CD1c-positive myeloid dendritic cell (primary cell): ENCODE measurements around the gene PIGW.

Experiments
- DNase-seq: peaks from one replicate; pipeline ENCODE4 v3.0.0-alpha.2; 2016; ENCODE audit errors: extremely low spot score

The PIGW gene, protein sequence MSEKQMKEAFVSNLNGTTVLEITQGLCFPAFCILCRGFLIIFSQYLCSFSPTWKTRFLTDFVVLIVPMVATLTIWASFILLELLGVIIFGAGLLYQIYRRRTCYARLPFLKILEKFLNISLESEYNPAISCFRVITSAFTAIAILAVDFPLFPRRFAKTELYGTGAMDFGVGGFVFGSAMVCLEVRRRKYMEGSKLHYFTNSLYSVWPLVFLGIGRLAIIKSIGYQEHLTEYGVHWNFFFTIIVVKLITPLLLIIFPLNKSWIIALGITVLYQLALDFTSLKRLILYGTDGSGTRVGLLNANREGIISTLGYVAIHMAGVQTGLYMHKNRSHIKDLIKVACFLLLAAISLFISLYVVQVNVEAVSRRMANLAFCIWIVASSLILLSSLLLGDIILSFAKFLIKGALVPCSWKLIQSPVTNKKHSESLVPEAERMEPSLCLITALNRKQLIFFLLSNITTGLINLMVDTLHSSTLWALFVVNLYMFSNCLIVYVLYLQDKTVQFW

DNA sequence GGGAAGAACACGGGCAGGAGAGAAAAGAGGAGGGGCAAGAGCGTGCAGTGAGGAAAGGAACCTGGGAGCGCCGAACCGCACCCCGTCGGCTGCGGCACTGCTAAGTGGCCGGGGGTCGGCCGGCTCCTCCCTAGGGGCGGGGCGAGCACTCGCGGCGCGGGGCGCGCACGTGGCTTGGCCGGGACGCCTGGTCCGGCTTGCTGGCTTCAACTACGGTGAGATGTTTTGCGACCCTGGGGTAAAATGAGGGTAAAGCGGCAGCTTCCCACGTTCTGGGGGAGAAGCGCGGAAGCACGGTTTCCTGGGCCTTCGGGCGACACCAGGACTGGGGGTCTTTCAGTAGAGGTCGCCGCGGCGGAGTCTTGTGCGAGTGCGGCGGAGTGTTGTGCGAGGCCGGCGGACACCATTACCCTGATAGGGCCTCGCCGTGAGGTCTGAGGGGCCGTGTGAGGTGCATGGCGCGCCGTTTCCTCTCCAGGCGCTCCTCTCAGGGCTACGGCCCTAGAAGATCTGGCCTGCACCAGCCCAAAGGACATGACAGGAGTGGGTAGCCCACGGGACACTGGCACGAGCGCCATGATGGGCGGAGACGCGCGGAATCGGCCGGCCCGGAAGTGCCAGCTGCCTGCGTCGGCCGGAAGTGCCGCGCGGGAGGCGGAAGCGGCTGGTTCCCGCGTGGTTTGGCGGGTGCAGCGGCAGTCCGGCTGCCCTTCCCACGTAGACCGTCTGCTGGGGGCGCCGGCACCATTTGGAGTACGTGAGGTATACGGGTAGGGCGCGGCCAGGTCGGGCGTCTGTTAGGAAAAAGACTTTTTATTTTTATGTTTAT is at the start of gene PIGW, which contains the start of gene MYO19:
TSS of gene PIGW (plus strand) at position 148 of the 829 bp plus-strand sequence. CDS start 2,115 bp downstream, outside the sequence.
TSS of gene MYO19 (minus strand) at position 29 of the 829 bp plus-strand sequence. CDS start 2,330 bp downstream, outside the sequence.
- DNase-seq: peak; percentile 96

DNA sequence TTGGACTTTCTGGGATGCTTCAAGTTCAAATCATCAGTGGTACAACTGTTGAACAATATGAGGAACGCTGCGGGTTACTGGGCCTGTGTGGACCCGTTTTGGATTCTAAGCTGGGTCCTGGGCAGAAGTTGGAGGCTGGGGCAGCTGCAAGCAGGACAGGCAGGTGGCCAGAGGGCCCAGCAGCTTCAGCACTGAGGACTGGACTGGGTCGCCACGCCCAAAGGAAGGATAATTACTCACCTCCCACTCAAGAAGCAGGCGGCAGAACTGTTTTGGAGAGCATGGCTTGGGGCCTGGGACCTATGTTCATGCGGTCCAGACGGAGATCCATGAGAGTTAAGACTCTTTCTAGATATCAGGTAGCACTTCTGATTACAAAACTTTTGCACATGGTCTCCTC is 49.8 kb upstream of the PIGW start:
- no peak for DNase-seq

DNA sequence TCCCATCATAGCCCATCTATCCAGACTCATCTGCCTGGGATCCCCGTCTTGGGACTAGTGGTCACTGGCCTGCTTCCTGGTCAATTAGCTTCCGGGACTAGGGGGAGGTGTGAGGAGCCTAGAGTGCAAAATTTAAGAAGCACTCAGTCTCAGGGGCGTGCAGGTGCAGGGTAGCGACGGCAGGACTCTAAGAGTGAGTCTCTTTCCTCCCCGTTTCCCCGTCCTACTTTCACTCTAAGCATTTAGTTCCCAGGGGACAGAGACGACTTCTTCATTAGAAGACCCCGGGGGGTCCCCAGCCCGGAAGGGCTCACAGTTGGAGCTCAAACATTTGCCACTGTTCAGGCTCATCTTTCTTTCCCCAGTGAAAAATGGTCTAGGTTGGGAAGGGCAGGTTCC is 49.0 kb upstream of the PIGW start:
- DNase-seq: no peak

DNA sequence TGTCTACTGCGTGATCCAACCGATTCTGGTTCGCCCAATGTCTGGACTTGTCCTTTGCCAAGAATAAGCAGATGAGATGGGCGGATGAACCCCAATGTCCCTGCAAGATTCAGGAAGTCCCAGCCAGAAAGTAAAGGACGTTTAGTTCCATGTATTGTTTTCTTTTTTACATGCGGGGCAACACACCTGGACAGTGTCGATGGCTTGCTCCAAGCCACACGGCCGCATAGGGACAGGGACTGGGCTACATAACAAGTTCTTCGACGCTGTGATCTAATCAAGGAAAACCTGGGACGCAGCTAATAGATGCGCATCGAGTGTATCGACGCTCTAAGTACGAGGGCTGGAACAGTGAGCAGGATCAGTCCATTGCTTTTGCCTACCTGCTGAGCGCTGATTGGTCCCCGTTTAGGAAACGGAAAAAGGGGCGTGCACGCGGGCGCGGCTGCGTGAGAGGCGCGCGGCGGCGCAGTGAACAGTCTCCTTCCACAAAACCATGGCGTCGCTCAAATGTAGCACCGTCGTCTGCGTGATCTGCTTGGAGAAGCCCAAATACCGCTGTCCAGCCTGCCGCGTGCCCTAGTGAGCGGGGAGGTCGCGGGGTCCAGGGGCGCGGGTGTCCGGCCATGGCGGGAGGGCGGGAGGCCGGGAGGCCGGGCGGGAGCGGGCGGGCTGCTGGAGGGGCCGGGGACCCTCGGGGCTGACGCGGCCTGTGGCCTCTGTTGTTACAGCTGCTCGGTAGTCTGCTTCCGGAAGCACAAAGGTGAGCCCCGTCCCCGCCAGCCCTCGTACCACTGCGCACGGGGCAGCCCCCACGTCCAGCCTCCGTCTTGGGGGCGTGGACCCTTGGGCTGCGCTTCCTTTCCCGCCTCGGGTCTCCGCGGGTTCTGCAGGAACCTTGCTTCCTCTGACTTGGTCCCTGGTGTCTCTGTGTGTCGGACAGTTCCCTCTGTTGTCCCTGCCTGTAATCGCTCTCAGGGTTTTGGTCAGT is 48.3 kb upstream of the PIGW start, which contains the start of gene ZNHIT3:
TSS of gene ZNHIT3 (plus strand) at position 478 of the 991 bp plus-strand sequence. CDS start at position 497, 19 bp downstream.
- peak; percentile 96 for DNase-seq

DNA sequence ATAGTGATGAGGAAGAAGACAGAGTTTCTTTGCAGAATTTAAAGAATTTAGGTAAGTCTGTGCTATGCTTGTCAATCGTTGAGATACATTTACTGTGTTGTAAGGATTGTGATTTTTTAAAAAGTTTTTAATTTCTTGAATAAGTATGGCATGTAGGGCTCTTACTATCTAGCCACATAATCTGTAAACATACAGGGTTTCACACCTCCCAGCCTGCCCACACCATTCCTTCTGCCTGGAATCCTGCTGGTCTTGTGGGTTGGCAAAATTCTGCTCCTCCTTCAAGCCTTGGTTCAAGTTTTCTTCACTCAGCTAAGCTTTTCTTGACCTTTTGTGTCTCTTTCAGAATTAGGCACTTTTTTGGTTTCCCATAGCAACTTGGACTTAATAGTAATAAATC is 40.8 kb upstream of the PIGW start:
- DNase-seq: no peak

DNA sequence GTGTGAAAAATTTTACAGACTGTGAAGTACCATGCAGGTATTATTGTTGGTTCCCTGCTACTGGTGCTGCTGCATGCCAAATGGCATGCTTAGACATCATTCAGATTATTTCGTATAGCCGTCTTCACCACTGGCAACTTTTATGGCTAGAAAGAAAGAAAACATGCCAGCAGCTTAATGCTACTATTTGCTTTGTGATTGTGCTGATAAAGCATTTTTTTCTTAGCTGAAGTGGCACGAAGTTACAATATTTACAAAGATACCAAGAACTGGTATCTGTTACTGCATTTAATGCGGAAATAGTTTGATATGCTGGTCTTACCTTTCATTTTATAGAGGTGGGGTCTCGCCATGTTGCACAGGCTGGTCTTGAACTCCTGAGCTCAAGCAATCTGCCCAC is 40.1 kb upstream of the PIGW start:
- DNase-seq: no peak

DNA sequence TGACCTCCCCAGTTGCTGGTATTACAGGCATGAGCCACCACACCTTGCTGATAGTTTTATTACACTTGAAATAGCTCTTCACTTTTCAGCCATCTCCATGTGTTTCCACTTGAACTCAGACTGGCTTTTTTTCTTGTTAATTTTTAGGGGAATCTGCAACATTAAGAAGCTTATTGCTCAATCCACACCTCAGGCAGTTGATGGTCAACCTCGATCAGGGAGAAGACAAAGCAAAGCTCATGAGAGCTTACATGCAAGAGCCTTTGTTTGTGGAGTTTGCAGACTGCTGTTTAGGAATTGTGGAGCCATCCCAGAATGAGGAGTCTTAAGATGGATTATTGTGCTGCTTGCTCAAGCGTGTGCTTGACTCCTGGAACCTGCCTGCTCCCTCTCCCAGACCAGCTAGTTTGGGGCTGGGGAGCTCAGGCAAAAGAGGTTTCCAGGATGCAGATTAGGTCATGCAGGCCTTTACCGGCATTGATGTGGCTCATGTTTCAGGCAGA is 39.7 kb upstream of the PIGW start:
- no peak for DNase-seq

DNA sequence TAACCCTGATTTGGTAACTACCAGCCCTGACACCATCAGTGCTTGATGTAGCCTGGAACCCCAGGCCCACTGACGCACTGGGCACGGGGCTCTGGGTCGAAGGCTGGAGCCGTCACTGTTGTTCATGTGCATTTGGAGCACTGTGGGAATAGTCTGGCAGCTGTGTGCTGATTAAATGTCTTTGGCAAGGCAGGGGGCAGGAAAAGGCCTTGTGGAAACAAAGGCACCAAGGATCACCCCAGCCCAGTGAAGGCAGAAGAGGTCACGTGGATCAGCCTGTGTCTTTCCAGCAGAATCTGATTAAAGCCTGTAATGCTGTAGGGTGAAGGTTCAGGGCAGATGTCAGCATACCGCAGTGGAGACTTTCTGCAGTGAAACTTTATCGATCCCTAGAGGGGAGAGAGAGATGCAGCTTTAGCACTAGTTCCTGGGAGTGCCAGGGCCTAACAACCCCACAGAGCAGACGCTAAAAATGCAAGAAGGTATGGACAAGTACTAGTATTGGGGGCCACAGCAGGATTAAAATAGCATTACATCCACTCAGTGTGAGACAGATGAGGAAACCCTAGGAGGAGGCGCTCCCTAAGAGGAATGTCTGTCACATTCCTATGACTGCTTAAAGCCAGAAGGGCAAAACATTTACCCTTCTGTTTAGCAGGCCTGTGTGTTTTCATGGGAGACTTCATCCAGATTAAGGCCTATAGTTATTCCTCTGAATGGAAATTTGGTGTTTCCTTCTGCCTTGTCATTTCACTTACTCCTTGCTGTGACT is 38.6 kb upstream of the PIGW start:
- DNase-seq: no peak

DNA sequence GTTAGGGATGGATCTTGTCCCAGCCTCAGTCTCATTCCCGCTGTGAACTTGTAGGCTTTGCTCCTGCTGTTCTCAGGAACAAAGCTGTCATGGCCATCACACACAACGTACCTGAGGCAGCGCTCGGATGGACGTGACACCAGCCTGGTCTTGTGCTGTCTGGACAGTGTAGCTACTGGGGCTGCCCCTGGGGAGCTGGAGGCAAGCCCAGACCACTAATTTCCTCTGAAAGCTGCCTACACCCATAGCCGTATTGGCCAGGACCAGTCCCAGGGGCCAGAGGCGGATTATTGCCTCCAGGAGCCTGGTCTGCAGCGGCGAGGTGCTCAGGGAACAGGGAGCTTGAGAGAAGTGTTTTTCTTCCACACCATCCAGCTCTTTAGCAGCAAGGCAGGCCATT is 36.6 kb upstream of the PIGW start:
- no peak for DNase-seq

DNA sequence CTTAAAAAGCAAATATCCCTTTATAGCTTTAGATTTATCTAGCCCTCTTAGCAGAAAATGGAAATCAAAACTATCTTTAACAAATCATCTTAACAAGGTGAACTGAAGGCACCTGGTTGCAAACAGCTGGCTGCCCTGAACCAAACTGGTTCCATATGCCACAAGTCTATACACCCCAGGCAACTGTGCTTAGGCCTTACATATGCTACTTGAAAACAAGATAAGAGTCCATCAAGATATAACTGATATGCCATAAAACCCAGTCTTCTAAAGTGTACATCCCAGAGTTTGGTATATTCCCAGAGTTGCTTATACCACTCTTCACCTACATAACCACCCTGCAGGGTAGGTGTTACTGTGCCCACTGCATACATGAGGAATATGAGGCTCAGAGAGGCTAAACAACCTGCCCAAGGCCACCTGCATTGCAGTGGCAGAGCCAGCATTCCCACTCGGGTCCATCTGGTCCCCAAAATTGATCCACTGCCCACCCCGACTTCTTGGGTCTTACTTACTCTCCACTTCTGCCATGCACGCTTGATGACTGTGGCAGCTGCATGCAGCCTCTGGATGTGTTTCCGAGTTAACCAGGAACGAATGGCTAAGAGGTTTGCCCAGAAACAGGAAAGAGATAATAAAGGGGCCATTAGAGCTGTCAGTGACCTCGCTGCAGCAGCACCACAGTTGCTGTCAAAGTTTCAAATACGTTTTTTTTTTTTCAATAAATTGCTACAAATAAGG is 36.1 kb upstream of the PIGW start:
- no peak for DNase-seq

DNA sequence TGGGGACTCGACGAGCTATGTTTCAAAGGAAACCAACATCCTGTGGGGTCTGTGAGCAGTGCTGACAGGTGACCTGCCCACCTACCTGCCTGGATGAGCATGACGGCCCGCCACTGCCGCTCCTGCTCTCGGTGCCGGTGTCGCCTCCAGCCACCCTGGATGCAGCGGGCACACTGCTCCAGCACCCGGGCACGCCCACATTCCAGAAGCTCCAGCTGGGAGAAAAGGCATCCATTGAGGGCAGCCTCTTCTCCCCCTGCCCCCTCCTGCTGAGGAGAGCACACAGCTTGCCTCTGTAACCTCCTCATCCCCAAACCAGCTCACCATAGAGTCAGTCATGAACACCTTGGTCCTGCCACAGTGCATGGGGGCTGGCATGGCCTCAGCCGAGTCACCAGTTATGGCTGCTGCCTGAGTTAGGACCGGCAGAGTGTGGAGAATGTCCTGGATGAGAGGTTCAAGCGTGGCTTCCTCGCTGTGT is 34.0 kb upstream of the PIGW start:
- DNase-seq: no peak

DNA sequence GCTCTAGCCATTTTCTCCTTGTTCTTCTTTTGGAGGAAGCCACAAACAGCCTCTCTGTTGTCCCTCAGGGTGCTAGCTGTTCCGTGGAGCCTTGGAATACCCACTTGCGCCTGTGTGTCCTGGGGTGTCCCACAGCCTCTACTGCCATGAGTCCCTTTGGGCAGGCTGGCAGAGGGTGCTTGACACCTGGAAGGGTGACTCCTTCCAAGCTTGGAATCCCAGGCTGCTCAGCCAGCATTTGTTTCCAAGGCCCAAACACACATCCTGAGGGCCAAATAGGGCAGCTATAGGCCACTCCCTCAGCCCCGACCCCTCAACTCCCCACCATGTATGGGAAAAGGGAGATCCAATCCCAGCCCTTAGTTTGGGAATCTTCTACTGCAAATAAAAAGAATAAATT is 33.4 kb upstream of the PIGW start:
- DNase-seq: no peak

DNA sequence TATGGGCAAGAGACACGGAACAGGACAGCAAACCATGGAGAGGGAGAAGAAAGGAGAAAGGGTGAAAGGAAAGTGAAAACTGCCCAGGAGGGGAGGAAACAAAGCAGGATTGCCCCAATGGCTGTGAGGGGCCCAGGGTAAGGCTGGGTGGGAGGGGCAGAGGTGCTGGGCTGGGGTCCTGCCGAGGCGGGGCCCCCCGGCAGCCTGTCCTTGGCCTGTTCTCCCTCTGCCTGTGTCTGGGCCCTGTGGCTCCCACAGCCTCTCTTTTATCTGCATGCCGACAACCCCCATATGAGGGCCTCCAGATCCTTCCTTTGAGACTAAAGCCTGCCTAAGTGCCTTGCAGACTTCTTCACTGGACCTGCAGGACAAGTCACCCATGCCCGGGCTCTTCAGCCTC is 32.8 kb upstream of the PIGW start:
- DNase-seq: no peak

DNA sequence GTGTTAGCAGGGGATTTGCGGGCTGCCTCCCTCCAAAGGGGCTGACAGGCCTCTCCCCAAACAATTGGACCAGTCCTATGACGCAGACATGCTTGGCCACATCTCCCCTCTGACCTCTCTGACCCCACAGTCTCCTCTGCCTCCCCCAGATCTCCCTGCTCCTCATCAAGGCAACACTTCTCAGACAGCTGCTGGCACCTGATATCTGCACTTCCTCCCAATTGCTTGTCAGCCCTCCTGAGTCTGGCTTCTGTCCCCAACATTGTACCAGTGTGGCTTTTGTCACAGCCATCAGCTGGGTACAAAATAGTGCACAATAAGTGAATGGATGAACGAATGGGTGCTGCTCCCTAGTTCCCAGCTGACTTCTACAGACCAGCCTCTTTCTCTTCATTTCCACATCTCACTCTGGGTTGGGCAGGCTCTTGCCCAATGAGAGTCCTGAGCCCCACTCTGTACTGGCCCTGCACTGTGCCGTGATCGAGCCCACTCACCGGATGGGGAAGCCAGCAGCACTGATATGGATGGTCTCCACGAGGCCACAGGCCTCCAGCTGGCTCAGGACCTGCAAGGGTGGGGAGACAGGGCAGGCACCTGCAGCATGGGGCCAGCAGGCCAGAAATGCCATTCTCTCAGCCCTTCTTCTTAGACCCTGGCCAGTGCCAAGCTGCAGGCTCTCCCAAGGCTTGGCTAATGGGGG is 31.2 kb upstream of the PIGW start:
- DNase-seq: no peak

DNA sequence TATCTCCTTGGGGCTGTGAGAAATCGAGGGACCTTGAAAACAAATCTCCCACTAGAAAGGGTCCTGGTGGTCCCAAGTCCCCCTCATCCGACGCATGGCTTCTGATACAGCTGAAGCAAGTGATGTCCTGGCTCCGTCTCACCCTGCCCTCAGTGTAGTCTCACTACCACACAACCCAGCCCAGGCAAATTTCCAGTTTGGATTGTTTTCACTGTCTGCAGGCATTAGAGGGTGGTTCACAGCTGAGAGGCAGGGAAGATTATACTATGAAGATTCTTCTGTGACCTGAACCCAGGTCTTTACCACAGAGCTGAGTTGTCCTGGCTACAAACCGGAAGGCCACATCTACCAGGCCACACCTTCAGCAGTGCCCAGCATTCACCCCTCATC is 30.6 kb upstream of the PIGW start:
- no peak for DNase-seq

DNA sequence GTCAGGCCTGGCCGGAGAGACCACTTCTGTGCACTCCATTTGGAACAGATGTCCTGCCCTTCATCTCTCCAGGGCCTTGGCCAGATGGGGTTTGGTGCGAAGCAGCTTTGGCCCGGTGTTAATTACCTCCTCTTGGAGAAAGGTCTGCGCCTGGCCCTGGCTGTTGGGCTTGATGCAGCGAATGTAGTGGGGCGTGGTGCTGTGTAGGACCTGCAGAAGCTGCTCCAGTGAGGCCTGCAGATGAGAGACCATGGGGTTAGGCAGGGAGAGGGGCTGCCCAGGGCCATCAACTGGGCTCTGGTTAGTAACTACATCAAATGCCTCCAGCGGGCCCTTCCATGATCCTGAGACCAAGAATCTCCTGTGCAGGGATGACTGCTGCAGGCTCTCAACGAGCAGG is 29.6 kb upstream of the PIGW start:
- no peak for DNase-seq

DNA sequence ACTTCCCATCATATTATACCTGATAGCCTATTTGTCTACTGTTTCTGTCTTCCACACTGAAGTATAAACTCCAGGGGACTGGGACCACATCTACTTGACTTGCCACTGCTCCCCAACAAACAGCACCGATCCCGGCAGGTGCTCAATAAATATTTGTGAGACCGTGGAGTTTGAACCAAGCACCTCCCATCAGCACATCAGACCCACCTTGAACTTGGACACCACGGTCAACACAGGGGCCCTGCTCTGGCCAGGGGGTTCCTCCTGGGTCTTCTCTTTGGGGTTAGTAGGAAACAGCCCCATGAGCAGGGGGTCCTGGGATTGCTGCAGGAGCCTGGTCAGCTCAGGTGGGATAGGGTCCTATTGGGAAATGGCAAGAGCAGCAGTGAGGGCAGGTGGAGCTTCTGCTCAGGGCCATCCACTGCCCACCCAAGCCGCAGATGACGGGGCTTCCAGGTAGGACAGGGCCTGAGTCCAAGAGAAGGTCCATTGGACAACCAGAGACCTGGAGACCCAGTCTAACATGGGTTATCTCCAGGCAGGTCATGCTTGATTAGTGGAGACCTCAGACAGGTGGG is 28.4 kb upstream of the PIGW start:
- no peak for DNase-seq

DNA sequence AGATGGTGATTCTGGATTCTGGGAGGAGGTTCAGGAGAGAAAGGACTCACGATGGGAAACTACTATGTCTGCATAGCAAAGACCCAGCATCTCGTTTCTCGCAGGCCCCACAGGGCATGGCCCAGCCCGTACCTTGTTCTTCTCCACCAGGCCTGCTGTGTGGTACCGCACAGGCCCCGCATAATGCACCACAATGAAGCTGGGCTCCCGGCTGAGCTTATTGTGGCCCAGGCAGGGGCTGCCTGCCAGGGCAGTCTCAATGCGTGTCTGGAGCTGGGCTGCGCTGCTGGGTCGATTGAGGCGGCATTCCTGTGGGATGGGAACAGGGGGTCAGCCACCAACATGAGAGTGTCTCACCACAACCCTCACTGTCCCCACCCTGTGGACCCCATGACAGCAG is 28.0 kb upstream of the PIGW start:
- no peak for DNase-seq

DNA sequence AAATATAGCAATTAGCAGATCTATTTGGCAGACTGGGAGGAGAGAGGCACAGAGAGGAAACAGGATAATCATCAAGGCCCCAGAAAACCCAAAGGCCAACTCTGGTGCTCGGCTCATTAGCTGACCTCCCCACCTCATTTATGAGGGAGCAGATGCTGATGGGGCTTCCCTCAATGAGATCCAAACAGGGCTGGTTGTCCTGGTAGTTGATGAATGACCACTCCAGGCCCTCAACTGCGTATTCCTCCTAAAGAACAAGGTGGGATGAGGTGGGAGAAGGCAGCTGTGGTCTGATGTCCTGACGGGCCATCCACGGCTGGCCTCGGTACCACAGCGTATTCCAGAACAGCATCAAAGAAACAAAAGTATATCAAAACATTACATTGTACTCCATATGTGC is 27.5 kb upstream of the PIGW start:
- no peak for DNase-seq
